ENCODE results near the gene STIM1.

- TF ChIP-seq CTCF (IDR thresholded peaks at IDR 0.05) (no peak), POLR2A (IDR thresholded peaks at IDR 0.05) (no peak)
Observed at GRCh38 chr11:3946455-3947017, 91.1 kb downstream of the STIM1 start.
